Liver (tissue), 9 donors: Measurements from ENCODE around the gene TRMT44. TPM values are rescaled to one million over a fixed set of nuclear protein-coding genes. Genes with fewer than 3 reads are reported as not detected.

Source experiments
- DNase-seq: peaks from one replicate; pipeline ENCODE4 v3.0.0-alpha.2; 2017; ENCODE audit warnings: low spot score
- H3K27ac ChIP-seq, 2 donors: one replicate each; pipeline ENCODE4 v1.7.0; 2013; ENCODE audit warnings: inconsistent platforms in 2 of 2, low read length in 2 of 2, control low read depth in 1 of 2, low read depth in 1 of 2, mild to moderate bottlenecking in 1 of 2
- H3K27me3 ChIP-seq, 4 donors: one replicate each; pipeline versions ENCODE4 v1.6.1 to v1.7.0; 2013; ENCODE audit warnings: low read length in 3 of 4, inconsistent platforms in 1 of 4, mild to moderate bottlenecking in 1 of 4, moderate library complexity in 1 of 4; ENCODE audit not compliant: control insufficient read depth in 4 of 4, insufficient read depth in 4 of 4
- H3K36me3 ChIP-seq, 4 donors: one replicate each; pipeline versions ENCODE4 v1.6.1 to v1.7.0; 2013; ENCODE audit warnings: low read length in 3 of 4, mild to moderate bottlenecking in 3 of 4, low read depth in 1 of 4, moderate library complexity in 1 of 4; ENCODE audit not compliant: control insufficient read depth in 4 of 4, insufficient read depth in 3 of 4
- H3K4me1 ChIP-seq, 4 donors: one replicate each; pipeline versions ENCODE4 v1.6.1 to v1.7.0; 2013; ENCODE audit warnings: low read length in 3 of 4, mild to moderate bottlenecking in 3 of 4, moderate library complexity in 1 of 4; ENCODE audit not compliant: control insufficient read depth in 4 of 4, insufficient read depth in 4 of 4
- H3K4me3 ChIP-seq, 3 donors: one replicate each; pipeline versions ENCODE4 v1.6.1 to v1.7.0; 2013; ENCODE audit warnings: low read length in 3 of 3, control low read depth in 1 of 3, low read depth in 1 of 3, mild to moderate bottlenecking in 1 of 3
- H3K9ac ChIP-seq, 2 donors: one replicate each; pipeline ENCODE4 v1.7.0; 2013; ENCODE audit warnings: low read length in 2 of 2, mild to moderate bottlenecking in 2 of 2, moderate library complexity in 2 of 2, control low read depth in 1 of 2, low read depth in 1 of 2
- H3K9me3 ChIP-seq, 4 donors: one replicate each; pipeline versions ENCODE4 v1.6.1 to v1.7.0; 2013; ENCODE audit warnings: low read length in 3 of 4; ENCODE audit not compliant: control insufficient read depth in 4 of 4
- ATF3 ChIP-seq: IDR thresholded peaks from 2 replicates; pipeline ENCODE4 v1.6.1; 2016; ENCODE audit warnings: antibody characterized with exemption
- EGR1 ChIP-seq, 2 donors: IDR thresholded peaks; 2 replicates each; pipeline ENCODE4 v1.6.1; 2016 to 2018; ENCODE audit warnings: antibody characterized with exemption in 2 of 2, low read depth in 2 of 2
- FOXA2 ChIP-seq: IDR thresholded peaks from 2 replicates; pipeline ENCODE4 v1.6.1; 2016; ENCODE audit warnings: antibody characterized with exemption
- GABPA ChIP-seq, 2 donors: IDR thresholded peaks in 1 of 2; conservative IDR thresholded peaks in 1 of 2; 2 replicates each; pipeline ENCODE4 v1.6.1; 2016; ENCODE audit warnings: antibody characterized with exemption in 2 of 2, mild to moderate bottlenecking in 1 of 2, moderate library complexity in 1 of 2
- HNF4A ChIP-seq, 2 donors: conservative IDR thresholded peaks; 2 replicates each; pipeline ENCODE4 v1.6.1; 2016; ENCODE audit warnings: antibody characterized with exemption in 2 of 2, mild to moderate bottlenecking in 2 of 2
- JUND ChIP-seq, 2 donors: IDR thresholded peaks; 2 replicates each; pipeline ENCODE4 v1.6.1; 2016; ENCODE audit warnings: antibody characterized with exemption in 2 of 2
- MAX ChIP-seq: IDR thresholded peaks from 2 replicates; pipeline ENCODE4 v1.6.1; 2016; ENCODE audit warnings: antibody characterized with exemption
- NR2F2 ChIP-seq: IDR thresholded peaks from 2 replicates; pipeline ENCODE4 v1.6.1; 2016; ENCODE audit warnings: antibody characterized with exemption
- RAD21 ChIP-seq, 2 donors: IDR thresholded peaks; 2 replicates each; pipeline ENCODE4 v1.6.1; 2016; ENCODE audit warnings: antibody characterized with exemption in 2 of 2, mild to moderate bottlenecking in 2 of 2
- REST ChIP-seq: IDR thresholded peaks from 2 replicates; pipeline ENCODE4 v1.6.1; 2016; ENCODE audit warnings: antibody characterized with exemption, mild to moderate bottlenecking
- RXRA ChIP-seq, 2 donors: IDR thresholded peaks; 2 replicates each; pipeline ENCODE4 v1.6.1; 2017 to 2018; ENCODE audit warnings: antibody characterized with exemption in 2 of 2, mild to moderate bottlenecking in 1 of 2
- SP1 ChIP-seq: IDR thresholded peaks from 2 replicates; pipeline ENCODE4 v1.6.1; 2018; ENCODE audit warnings: antibody characterized with exemption, mild to moderate bottlenecking
- TAF1 ChIP-seq: conservative IDR thresholded peaks from 2 replicates; pipeline ENCODE4 v1.6.1; 2016; ENCODE audit warnings: antibody characterized with exemption, mild to moderate bottlenecking
- YY1 ChIP-seq: IDR thresholded peaks from 2 replicates; pipeline ENCODE4 v1.6.1; 2016; ENCODE audit warnings: antibody characterized with exemption, mild to moderate bottlenecking
- ZBTB33 ChIP-seq: IDR thresholded peaks from 2 replicates; pipeline ENCODE4 v1.6.1; 2016; ENCODE audit warnings: antibody characterized with exemption
- whole genome bisulfite sequencing: extraction: QIAGEN DNeasy Blood & Tissue Kit; methylation state at CpG from one replicate; pipeline ENCODE4 v1.1.7; 2013; 5-methylcytosine and 5-hydroxymethylcytosine counted together
- polyA plus RNA-seq, 2 donors: library from polyadenylated mRNA; stranded (reverse) in 1 of 2; unstranded in 1 of 2; fragments of 200-250 nt in 1 of 2; fragments of >200 nt in 1 of 2; fragmentation: Nextera tagmentation in 1 of 2; extraction: Ambion mirVana in 1 of 2; gene quantifications; one replicate each; pipeline versions ENCODE4 v1.2.1 to v1.2.3, GENCODE V29; 2013 to 2015
- total RNA-seq, 2 donors: library from RNA; depleted of rRNA; stranded (reverse); fragments of >200 nt; gene quantifications; one replicate each; pipeline ENCODE4 v1.2.3, GENCODE V29; 2014
- donor health status: healthy.
- donor health status: healthy.
- donor health status: healthy.
- donor health status: healthy.
- donor health status: healthy.

TRMT44 gene
- total and polyA plus RNA-seq, 4 donors, result 3.0 to 16.0 (median 5.7) TPM

GRCh38 chr4:8446122-8446521 is 5.5 kb downstream of the TRMT44 start:
- no peak for DNase-seq
- H3K9ac ChIP-seq, result no peak overlapping the region
- peaks cover 12 to 23% (median 20%) of the 10 kb centered on the region in 4 donors for H3K4me1 ChIP-seq
- no peak overlapping the region for H3K27ac ChIP-seq
- H3K4me3 ChIP-seq, result no peak overlapping the region
- WGBS, result 86% methylated on average over 3 of the region's 3 CpGs
- H3K36me3 ChIP-seq, result peaks cover 0 to 27% (median 5%) of the 10 kb centered on the region in 4 donors
- H3K27me3 ChIP-seq, result no peaks in the 10 kb centered on the region
- TF ChIP-seq JUND (IDR thresholded peaks at IDR 0.05) (no peak), RXRA (IDR thresholded peaks at IDR 0.05) (no peak), YY1 (no peak), SP1 (no peak), MAX (no peak), FOXA2 (no peak), NR2F2 (no peak), HNF4A (conservative IDR thresholded peaks at IDR 0.05) (no peak), TAF1 (no peak), EGR1 (IDR thresholded peaks at IDR 0.05; ENCODE audit: low read depth in 2 of 2) (no peak)
- no peaks in the 10 kb centered on the region for H3K9me3 ChIP-seq

- Histone ChIP-seq H3K9me3 (no peaks in the 10 kb centered on the region), H3K27me3 (no peaks in the 10 kb centered on the region), H3K4me3 (no peak overlapping the region), H3K27ac (no peak overlapping the region), H3K4me1 (no peaks in the 10 kb centered on the region), H3K36me3 (peaks cover 11 to 67% (median 30%) of the 10 kb centered on the region in 4 donors), H3K9ac (no peak overlapping the region)
- no peak for DNase-seq
- TF ChIP-seq ATF3 (no peak), RXRA (IDR thresholded peaks at IDR 0.05) (no peak), MAX (no peak), REST (no peak), RAD21 (IDR thresholded peaks at IDR 0.05) (no peak), ZBTB33 (no peak), GABPA (IDR thresholded peaks at IDR 0.05 in 1 of 2, conservative IDR thresholded peaks at IDR 0.05 in 1 of 2) (no peak), SP1 (no peak), NR2F2 (no peak), YY1 (no peak)
- 88% methylated on average over 11 of the region's 11 CpGs for WGBS
Measured at GRCh38 chr4:8451440-8452182, 11.0 kb downstream of the TRMT44 start.
